HUDEP-2 (cell line): ENCODE data around the gene TACC2.

Source experiments
- DNase-seq, 76 experiments: peaks; one replicate each; lab custom pipeline; 2025; ENCODE audit not compliant: unreplicated experiment in 76 of 76; lab: John Stamatoyannopoulos, UW

The TACC2 gene

GRCh38 chr10:122116331-122116730 lies 127.4 kb downstream of the TACC2 start:
- peak in 33 of 76 experiments; percentile 3 to 74 (median 31) for DNase-seq

DNA sequence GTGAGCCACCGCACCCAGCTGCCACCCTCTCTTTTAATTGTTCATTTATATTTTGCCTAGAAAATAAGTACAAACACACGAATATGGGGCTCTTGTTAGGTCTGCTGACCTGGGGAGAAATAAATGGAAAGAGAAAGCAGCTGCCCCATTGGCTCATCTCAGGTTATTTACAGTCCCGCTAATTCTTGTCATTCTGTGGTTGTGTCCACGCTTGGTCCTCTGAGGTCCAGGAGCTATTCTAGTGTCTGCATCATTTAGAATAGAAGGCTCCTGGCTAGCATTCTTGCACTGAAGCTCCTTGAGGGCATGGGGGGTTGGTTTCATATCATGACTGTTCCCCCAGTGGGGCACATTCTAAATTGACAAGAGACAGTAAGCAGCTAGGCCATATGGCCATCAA lies 128.5 kb downstream of the TACC2 start:
- DNase-seq: no peak

DNA sequence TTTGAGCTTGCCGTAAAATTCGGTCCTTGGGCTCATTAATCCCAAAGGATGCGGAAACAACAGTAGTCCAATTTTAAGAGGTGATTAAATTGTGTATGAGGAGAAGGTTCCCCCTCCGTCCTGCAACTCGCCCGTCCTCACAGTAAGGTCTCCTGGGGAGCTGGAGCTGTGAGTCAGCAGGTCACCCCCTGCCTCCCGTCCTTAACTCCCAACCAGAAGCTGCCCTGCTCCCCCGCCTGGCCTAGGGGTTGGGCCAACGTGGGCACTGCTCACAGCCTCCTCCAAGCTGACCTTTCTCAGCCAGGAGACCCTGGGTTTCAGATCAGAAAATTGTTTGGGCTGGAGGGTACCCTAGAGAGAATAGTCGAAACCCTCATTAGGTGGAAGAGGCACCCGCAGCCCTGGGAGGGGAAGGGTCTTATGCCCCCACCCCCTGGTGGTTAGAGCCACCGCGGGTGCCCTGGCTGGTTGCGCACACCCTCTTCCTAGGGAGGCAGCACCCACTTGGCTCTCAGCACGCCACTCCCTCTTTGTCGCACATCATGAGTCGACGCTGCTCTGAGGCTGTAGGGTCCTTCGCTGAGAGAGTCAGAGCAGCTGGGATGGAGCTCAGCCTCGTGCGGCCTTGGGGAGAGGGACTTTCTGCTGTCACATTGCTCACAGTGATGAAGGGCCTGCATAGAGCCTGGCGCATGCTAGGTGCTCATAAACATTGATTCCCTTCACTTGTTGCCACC lies 131.2 kb downstream of the TACC2 start:
- no peak for DNase-seq

DNA sequence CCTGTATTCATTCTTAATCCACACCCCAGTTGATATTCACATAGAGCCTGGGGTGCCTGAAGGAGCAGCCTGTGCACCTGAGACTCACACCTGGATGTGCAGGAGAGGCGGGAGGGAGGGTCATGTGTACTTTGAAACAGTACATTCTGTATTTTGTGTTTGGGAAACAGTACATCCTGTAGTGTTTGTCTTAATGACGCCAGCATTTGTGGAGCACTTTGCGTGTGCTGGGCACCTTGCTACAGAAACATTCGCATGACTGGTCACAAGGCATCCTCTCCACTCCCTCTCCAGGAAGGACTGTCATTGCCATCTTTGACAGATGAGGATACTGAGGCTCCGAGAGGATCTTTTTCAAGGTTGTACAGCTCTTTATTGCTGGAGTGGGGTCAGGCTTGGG lies 132.1 kb downstream of the TACC2 start:
- DNase-seq: no peak

- no peak for DNase-seq
Measured at GRCh38 chr10:122122493-122122892, 133.5 kb downstream of the TACC2 start.

DNA sequence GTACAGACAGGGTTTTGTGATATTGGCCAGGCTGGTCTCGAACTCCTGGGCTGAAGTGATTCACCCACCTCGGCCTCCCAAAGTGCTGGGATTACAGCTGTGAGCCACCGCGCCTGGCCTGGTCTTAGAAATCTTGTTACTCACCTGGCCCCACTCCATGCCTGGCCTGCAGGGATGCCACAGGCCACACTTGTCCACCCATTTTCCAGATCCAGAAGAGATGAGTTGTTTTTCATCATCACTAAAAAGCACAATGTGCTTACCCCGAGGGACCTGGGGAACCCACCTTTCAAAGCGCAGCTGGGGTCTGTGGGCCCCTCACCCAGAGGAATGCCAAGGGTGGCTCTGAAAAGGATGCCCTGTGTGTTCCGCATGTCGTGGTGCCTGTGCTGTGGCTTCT lies 134.2 kb downstream of the TACC2 start:
- no peak for DNase-seq

GRCh38 chr10:122124342-122124741 lies 135.4 kb downstream of the TACC2 start:
- DNase-seq: no peak

DNA sequence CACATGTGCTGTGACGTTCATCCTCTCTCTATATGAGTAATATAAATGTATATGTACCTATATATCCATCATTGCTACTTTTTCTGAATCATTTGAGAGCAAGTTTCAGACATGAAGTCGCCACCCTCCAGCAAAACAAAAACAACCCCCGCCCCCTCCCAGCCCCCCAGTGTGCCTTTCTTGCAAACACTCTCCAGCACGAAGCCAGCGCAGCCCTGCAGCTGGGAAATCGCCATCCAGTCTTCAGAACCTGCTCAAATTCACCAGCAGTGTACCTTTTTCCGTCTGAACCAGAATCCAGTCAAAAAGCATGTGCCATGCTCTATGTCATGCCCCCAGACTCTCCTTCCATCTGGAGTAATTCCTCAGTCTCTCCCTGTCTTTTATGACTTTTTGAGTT lies 135.8 kb downstream of the TACC2 start:
- DNase-seq: no peak

DNA sequence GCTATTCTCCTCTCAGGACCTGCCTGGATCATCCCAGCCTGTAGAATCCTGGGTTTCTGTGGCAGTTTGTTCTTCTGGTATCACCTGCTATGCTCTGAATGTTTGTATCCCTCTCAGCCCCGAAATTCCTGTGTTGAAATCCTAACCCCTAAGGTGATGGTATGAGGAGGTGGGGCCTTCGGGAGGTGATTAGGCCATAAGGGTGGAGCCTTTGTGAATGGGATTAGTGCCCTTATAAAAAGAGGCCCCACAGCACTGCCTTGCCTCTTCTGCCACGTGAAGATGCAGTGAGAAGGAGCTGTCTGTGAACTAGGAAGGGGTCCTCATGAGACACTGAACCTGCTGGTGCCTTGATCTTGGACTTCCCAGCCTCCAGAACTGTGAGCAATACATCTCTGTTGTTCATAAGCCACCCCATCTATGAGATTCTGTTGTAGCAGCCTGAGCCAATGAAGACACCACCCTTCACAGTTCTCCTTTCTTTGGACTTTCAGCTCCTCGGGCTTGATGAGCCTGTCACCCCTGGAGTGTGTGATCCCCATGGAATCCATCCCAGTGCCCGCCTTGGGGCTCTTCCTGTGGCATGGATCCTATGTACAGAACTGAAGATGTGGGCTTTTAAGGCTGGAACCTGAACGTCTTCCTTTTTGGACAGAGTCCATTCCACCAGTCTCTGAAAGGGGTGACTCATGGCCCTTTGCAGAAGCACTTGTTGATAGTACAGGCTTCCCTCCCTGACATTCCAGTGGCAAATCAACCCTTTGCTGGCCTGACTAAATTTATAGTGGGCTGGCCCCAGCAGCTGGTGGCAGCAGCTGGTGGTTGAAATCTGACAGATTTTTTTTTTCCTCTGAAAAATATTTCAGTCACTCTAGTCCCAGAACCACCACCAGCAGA lies 138.0 kb downstream of the TACC2 start:
- peak in 20 of 76 experiments; percentile 1 to 59 (median 20) for DNase-seq

DNA sequence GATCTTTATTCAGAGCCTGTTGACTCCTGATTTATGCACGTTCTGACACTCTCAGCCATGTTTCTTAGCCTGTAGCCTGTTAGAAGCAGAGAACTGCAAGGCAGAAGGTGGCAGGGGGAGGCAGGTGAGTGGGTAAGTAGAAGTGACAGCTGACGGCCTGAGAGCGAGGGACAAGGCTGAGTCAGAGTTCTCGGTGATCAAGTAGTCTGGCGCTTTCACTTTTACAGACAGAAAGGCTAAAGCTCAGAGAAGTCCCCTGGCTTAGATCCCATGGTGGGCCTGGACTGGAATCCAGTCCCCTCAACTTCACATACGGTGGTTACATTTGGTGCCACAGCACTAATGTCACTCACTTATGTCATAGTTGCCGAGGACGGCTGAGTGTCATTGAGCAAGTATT lies 139.0 kb downstream of the TACC2 start:
- DNase-seq: no peak

DNA sequence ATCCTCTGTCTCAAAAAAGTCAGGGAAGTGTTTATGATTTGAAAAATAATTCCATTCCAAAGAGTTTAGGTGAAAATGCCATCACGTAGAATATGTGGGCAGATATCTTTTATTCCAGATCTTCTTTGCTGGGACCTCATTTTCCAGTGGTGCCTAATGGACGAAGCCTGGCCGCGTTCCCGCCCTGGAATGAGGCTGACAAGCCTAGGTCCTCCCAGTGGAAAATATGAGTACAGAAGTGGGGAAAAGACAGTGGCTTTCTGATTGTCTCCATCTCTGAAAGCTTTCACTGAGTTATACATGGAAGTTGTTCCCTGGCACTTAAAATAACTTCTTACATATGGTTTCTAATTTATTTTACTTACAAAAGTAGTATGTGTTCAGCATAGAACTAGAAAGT lies 139.4 kb downstream of the TACC2 start:
- no peak for DNase-seq

- DNase-seq: no peak
Measured at GRCh38 chr10:122130474-122131110, 141.6 kb downstream of the TACC2 start.

DNA sequence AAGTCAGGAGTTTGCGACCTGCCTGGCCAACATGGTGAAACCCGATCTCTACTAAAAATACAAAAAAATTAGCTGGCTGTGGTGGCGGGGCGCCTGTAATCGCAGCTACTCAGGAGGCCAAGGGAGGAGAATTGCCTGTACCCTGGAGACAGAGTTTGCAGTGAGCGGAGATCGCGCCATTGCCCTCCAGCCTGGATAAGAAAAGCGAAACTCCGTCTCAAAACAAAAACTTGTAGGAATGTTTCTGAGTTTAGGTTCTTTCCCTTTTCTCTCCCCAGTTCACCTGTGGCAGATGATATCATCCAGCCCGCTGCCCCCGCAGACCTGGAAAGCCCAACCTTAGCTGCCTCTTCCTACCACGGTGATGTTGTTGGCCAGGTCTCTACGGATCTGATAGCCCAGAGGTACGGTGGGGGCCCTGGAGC lies 143.4 kb downstream of the TACC2 start:
- DNase-seq: no peak

GRCh38 chr10:122132882-122133565 lies 144.1 kb downstream of the TACC2 start:
- peak in 1 of 76 experiments; percentile 4 for DNase-seq

GRCh38 chr10:122135251-122136025 lies 146.5 kb downstream of the TACC2 start:
- DNase-seq: no peak

- DNase-seq: peak in 6 of 76 experiments; percentile 20 to 60 (median 56)
Measured at GRCh38 chr10:122138831-122139625, 150.1 kb downstream of the TACC2 start.

DNA sequence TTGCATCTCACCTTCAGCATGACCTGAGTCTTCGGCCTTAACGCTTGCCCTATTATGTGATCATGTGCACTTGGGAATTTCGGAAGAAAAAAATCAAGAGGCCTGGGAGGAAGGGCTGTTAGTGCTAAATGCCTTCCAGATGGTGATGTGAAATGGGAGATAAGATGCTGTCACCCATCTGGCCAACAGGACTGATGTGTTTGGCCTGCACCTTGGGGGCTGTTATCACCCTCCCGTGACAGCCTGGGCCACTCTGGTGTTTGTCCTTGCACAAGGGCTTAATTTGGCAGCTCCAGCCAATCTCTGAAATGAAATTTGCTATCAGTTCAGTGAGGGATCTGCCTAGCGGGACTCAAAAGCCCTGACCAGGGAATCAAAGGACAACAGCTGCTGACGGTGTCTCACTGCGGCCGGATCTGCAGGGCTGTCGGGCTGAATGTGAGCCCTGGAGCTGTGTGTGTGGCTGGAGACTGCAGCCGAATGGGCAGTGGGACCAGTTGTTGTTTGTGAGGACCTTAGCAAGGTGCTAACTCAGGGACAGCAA lies 150.7 kb downstream of the TACC2 start:
- peak in 28 of 76 experiments; percentile 3 to 72 (median 26) for DNase-seq

- peak in 4 of 76 experiments; percentile 10 to 17 (median 16) for DNase-seq
Measured at GRCh38 chr10:122140461-122140902, 151.5 kb downstream of the TACC2 start.
